ENCODE measurements around the gene CDH13. TPM values are rescaled to one million over a fixed set of nuclear protein-coding genes. Genes with fewer than 3 reads are reported as not detected.

The CDH13 gene
- polyA plus RNA-seq, 1 experiment: 113 TPM

DNA sequence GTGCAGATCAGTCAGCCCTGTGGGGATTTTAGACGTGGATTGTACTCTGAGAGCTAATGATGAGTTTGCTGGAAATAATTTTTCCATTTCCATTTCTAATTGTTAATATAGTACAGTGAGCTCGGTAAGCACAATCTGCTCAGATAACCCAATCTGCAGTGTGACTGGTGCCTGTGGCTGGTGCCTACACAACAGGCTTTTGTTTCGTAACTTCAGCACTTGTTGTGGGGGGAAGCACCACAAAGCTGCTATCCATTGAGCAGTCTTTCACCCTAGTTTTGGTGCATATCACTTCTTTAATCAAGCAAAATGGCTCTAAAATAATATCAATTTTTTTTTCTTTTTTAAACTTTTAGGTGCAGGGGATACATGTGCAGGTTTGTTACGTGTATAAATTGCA is 646.1 kb downstream of the CDH13 start:
- no peak for DNase-seq (ENCODE audit: low read depth)
- Histone ChIP-seq H3K4me3 (ENCODE audit: low read depth, low read length) (no peak overlapping the region), H3K27me3 (ENCODE audit: control insufficient read depth, insufficient read depth, low read length) (no peaks in the 10 kb centered on the region), H3K36me3 (ENCODE audit: control insufficient read depth, insufficient read depth, low read length) (no peaks in the 10 kb centered on the region)
- ChIA-PET POLR2A (no interaction called here), CTCF (interaction anchor here (0.9 kb wide), 1 partner anchor 26 kb away, joined by 3 read pairs; no protein-coding TSS in a partner anchor)
- TF ChIP-seq, protein P1, sequence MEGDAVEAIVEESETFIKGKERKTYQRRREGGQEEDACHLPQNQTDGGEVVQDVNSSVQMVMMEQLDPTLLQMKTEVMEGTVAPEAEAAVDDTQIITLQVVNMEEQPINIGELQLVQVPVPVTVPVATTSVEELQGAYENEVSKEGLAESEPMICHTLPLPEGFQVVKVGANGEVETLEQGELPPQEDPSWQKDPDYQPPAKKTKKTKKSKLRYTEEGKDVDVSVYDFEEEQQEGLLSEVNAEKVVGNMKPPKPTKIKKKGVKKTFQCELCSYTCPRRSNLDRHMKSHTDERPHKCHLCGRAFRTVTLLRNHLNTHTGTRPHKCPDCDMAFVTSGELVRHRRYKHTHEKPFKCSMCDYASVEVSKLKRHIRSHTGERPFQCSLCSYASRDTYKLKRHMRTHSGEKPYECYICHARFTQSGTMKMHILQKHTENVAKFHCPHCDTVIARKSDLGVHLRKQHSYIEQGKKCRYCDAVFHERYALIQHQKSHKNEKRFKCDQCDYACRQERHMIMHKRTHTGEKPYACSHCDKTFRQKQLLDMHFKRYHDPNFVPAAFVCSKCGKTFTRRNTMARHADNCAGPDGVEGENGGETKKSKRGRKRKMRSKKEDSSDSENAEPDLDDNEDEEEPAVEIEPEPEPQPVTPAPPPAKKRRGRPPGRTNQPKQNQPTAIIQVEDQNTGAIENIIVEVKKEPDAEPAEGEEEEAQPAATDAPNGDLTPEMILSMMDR (IDR thresholded peaks at IDR 0.05; ENCODE audit: insufficient read depth, low read depth, low read length): no peak

DNA sequence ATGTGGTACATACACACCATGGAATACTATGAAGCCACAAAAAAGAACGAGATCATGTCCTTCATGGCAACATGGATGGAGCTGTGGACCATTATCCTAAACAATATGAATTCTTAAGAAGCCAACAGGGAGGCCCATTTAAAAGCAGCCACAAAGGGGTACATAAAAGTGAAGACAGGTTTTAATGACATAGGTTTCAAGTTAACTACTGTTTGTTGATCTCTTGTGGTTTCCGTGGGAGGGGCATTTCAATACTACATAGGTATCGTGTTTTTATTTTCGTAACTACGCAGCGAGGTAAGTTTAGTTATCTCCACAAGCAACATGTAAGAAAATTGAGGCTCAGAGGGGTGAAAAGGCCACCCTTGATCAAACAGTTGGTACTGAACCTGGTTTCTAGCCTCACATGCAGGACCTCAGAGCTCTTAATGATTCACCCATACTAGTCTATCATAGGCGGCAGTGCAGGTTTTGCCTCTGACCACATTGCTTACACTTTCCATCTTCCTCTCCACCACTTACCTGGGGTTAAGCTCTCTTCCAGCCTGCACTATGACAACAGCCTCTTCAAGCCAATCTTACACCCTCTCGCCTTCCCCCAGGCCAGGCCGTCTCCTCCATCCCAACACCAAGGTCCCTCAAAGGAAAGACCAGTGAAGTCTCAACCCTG is 646.9 kb downstream of the CDH13 start:
- Histone ChIP-seq H3K4me3 (ENCODE audit: low read depth, low read length) (no peak overlapping the region), H3K36me3 (ENCODE audit: control insufficient read depth, insufficient read depth, low read length) (no peaks in the 10 kb centered on the region), H3K27me3 (ENCODE audit: control insufficient read depth, insufficient read depth, low read length) (no peaks in the 10 kb centered on the region)
- CTCF ChIA-PET: no interaction called here
- DNase-seq (ENCODE audit: low read depth): no peak
- POLR2A ChIA-PET: no interaction called here
- TF ChIP-seq, protein P1 (IDR thresholded peaks at IDR 0.05; ENCODE audit: insufficient read depth, low read depth, low read length): no peak

DNA sequence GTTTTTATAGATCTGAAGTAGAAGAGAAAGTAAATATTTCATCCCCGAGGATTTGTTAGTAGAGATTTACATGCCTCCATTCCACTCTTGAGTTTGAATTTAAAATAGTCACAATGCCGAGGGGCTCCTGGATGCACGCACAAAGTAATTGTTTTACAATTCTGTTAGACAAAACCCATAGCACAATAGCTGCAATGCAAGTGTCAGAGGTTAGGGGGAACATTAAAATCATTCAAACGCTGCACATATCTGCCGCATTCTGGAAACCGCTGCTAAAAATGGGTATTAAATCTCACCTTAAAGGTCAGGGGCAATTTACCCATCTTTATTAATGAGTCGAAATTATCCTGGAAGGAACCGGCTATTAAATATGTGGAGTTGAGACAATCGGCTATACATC is 652.5 kb downstream of the CDH13 start:
- Histone ChIP-seq H3K4me3 (ENCODE audit: low read depth, low read length) (no peak overlapping the region), H3K27me3 (ENCODE audit: control insufficient read depth, insufficient read depth, low read length) (no peaks in the 10 kb centered on the region), H3K36me3 (ENCODE audit: control insufficient read depth, insufficient read depth, low read length) (no peaks in the 10 kb centered on the region)
- ChIA-PET CTCF (interaction anchor here (0.6 to 0.7 kb wide), 2 partner anchors 546 to 1161 kb away, joined by 3 to 7 read pairs; no protein-coding TSS in a partner anchor), POLR2A (no interaction called here)
- TF ChIP-seq, protein P1 (IDR thresholded peaks at IDR 0.05; ENCODE audit: insufficient read depth, low read depth, low read length): no peak
- DNase-seq (ENCODE audit: low read depth): no peak

DNA sequence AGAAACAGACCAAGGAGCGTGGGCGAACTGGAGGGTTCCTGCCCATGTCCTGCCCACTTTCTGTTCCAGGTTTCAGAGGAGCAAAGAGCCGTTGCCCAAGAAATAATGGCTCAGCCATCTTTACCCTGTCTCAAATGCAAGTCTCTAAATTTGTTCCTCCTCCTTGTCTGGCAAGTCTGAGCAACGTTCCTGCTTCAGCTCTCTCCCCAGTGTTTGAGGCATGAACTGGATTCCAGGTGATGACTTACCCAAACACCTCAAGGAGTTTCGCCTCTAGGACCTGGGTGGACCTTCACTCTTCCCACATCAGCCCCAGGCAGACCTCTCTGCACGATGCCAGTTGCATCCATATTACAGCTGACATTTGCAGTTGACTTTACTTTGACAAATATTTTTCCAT is 659.2 kb downstream of the CDH13 start:
- Histone ChIP-seq H3K36me3 (ENCODE audit: control insufficient read depth, insufficient read depth, low read length) (no peaks in the 10 kb centered on the region), H3K27me3 (ENCODE audit: control insufficient read depth, insufficient read depth, low read length) (no peaks in the 10 kb centered on the region), H3K4me3 (ENCODE audit: low read depth, low read length) (no peak overlapping the region)
- ChIA-PET POLR2A (no interaction called here), CTCF (no interaction called here)
- TF ChIP-seq, protein P1 (IDR thresholded peaks at IDR 0.05; ENCODE audit: insufficient read depth, low read depth, low read length): no peak
- no peak for DNase-seq (ENCODE audit: low read depth)

DNA sequence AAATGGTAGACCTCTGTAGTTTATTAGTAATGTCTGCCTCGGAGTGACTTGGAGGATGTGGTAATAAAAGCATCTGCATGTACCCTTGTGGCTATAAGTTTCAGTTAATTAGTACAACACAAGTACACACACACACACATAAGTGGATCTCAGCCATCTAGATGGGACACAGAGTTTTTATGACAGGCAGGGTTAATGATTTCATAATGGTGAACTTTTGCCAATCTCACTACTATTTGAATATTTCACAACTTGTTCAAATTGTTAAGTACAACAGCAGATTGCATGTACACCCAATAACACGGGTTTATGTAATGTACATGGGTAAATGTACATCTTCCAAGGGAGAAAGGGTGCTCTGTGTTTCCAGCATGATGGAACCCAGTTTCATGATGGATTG is 669.7 kb downstream of the CDH13 start:
- POLR2A ChIA-PET: no interaction called here
- TF ChIP-seq, protein P1 (IDR thresholded peaks at IDR 0.05; ENCODE audit: insufficient read depth, low read depth, low read length): no peak

More for the DNA sequence above, 669.7 kb downstream of the CDH13 start:
- H3K4me3 ChIP-seq (ENCODE audit: low read depth, low read length): no peak overlapping the region
- DNase-seq (ENCODE audit: low read depth): no peak
- CTCF ChIA-PET: no interaction called here
- no peaks in the 10 kb centered on the region for H3K27me3 ChIP-seq (ENCODE audit: control insufficient read depth, insufficient read depth, low read length)
- no peaks in the 10 kb centered on the region for H3K36me3 ChIP-seq (ENCODE audit: control insufficient read depth, insufficient read depth, low read length)
